Neural progenitor cell (in vitro differentiated cells): ENCODE measurements around the gene FOLR2. TPM values are rescaled to one million over a fixed set of nuclear protein-coding genes. Genes with fewer than 3 reads are reported as not detected.

Experiments
- DNase-seq: peaks from one replicate; pipeline ENCODE4 v3.0.0-alpha.2; 2016; ENCODE audit warnings: low spot score
- H2AFZ ChIP-seq: fragments of 200-600 bp; sonication (generic); replicated peaks from 2 replicates; pipeline ENCODE4 v1.6.1; 2016; ENCODE audit warnings: antibody characterized with exemption
- H3F3A ChIP-seq: fragments of 200-600 bp; sonication (generic); 2 replicates; pipeline ENCODE4 v1.6.1; 2016; ENCODE audit warnings: antibody characterized with exemption, low read depth
- H3K27ac ChIP-seq: fragments of 200-600 bp; sonication (generic); 2 replicates; pipeline ENCODE4 v1.5.1; 2016; ENCODE audit warnings: mild to moderate bottlenecking
- H3K27me3 ChIP-seq: fragments of 200-600 bp; sonication (generic); 2 replicates; pipeline ENCODE4 v1.6.1; 2016; ENCODE audit warnings: mild to moderate bottlenecking, moderate library complexity
- H3K36me3 ChIP-seq: fragments of 200-600 bp; sonication (generic); 2 replicates; pipeline ENCODE4 v1.5.1; 2016
- H3K4me1 ChIP-seq: fragments of 200-600 bp; sonication (generic); 2 replicates; pipeline ENCODE4 v1.6.1; 2016; ENCODE audit warnings: mixed run types
- H3K4me2 ChIP-seq: fragments of 200-600 bp; sonication (generic); 2 replicates; pipeline ENCODE4 v1.6.1; 2016
- H3K4me3 ChIP-seq: fragments of 200-600 bp; sonication (generic); 2 replicates; pipeline ENCODE4 v1.5.1; 2016
- H3K79me2 ChIP-seq: fragments of 200-600 bp; sonication (generic); 2 replicates; pipeline ENCODE4 v1.6.1; 2016; ENCODE audit warnings: low read depth
- H3K9ac ChIP-seq: fragments of 200-600 bp; sonication (generic); 2 replicates; pipeline ENCODE4 v1.6.1; 2016
- H3K9me3 ChIP-seq: fragments of 200-600 bp; sonication (generic); 2 replicates; pipeline ENCODE4 v1.5.1; 2016; ENCODE audit warnings: low read depth
- H4K20me1 ChIP-seq: fragments of 200-600 bp; sonication (generic); 2 replicates; pipeline ENCODE4 v1.6.1; 2016; ENCODE audit warnings: low read depth
- H3K27ac Mint-ChIP-seq: 3 replicates; pipeline ENCODE4 v1.8.0; 2021; ENCODE audit warnings: mixed read lengths
- H3K27me3 Mint-ChIP-seq: 2 replicates; pipeline ENCODE4 v1.8.0; 2022; ENCODE audit warnings: low read depth, mild to moderate bottlenecking, inconsistent platforms, moderate library complexity, mixed read lengths; ENCODE audit not compliant: insufficient read depth
- H3K36me3 Mint-ChIP-seq: 3 replicates; pipeline ENCODE4 v1.8.0; 2021; ENCODE audit warnings: mixed read lengths
- H3K4me1 Mint-ChIP-seq: 3 replicates; pipeline ENCODE4 v1.8.0; 2021; ENCODE audit warnings: mixed read lengths
- H3K4me3 Mint-ChIP-seq: 3 replicates; pipeline ENCODE4 v1.8.0; 2021; ENCODE audit warnings: mild to moderate bottlenecking, moderate library complexity, mixed read lengths
- H3K9me3 Mint-ChIP-seq: 3 replicates; pipeline ENCODE4 v1.8.0; 2020; ENCODE audit warnings: mixed read lengths
- EZH2 ChIP-seq: fragments of 200-600 bp; sonication (generic); IDR thresholded peaks from 2 replicates; pipeline ENCODE4 v1.6.1; 2017; ENCODE audit warnings: antibody characterized with exemption, mild to moderate bottlenecking, moderate library complexity
- EZH2phosphoT487 ChIP-seq: fragments of 200-600 bp; sonication (generic); IDR thresholded peaks from 2 replicates; pipeline ENCODE4 v1.6.1; 2017; ENCODE audit warnings: antibody characterized with exemption
- total RNA-seq: library from RNA; depleted of rRNA; stranded (reverse); fragments of >200 nt; gene quantifications from 2 replicates; pipeline ENCODE4 v1.2.3, GENCODE V29; 2015; ENCODE audit warnings: low replicate concordance
- TF ChIP-seq, protein P1 (sequence below): fragments of 200-600 bp; sonication (generic); IDR thresholded peaks from 2 replicates; pipeline ENCODE4 v1.5.1; 2017; ENCODE audit warnings: antibody characterized with exemption, mild to moderate bottlenecking

Gene FOLR2
- total RNA-seq, 1 donor from 2014 or later = not detected

DNA sequence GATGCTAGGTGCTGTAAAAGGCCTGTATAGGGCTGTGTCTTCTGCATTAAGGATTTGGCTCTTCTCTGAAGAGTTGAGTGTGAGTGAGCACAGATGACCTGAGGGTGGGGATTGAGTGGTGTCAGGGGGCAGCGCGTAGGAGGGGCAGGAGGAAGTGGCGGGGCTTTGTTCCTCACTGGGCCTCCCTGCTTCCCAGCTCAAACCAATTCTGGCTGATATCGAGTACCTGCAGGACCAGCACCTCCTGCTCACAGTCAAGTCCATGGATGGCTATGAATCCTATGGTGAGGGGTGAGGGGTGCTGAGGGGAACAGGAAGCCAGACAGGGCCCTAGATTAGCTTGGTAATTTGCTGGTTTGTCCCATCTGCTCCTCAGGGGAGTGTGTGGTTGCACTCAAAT lies 18.3 kb downstream of the FOLR2 start:
- no peak overlapping the region for H2AFZ ChIP-seq
- peaks cover 25% of the 10 kb centered on the region for H4K20me1 ChIP-seq
- Mint-ChIP-seq H3K4me3 (no peak overlapping the region), H3K27me3 (peaks cover 10% of the 10 kb centered on the region), H3K36me3 (peaks cover 34% of the 10 kb centered on the region), H3K27ac (no peak overlapping the region), H3K4me1 (peaks cover 12% of the 10 kb centered on the region), H3K9me3 (no peaks in the 10 kb centered on the region)
- no peak overlapping the region for H3K9ac ChIP-seq
- H3K4me3 ChIP-seq = no peak overlapping the region
- no peak overlapping the region for H3K4me2 ChIP-seq
- H3K9me3 ChIP-seq = no peaks in the 10 kb centered on the region
- H3F3A ChIP-seq = peaks cover 29% of the 10 kb centered on the region
- peaks cover 15% of the 10 kb centered on the region for H3K27me3 ChIP-seq
- H3K4me1 ChIP-seq = peaks cover 19% of the 10 kb centered on the region
- TF ChIP-seq, protein P1, sequence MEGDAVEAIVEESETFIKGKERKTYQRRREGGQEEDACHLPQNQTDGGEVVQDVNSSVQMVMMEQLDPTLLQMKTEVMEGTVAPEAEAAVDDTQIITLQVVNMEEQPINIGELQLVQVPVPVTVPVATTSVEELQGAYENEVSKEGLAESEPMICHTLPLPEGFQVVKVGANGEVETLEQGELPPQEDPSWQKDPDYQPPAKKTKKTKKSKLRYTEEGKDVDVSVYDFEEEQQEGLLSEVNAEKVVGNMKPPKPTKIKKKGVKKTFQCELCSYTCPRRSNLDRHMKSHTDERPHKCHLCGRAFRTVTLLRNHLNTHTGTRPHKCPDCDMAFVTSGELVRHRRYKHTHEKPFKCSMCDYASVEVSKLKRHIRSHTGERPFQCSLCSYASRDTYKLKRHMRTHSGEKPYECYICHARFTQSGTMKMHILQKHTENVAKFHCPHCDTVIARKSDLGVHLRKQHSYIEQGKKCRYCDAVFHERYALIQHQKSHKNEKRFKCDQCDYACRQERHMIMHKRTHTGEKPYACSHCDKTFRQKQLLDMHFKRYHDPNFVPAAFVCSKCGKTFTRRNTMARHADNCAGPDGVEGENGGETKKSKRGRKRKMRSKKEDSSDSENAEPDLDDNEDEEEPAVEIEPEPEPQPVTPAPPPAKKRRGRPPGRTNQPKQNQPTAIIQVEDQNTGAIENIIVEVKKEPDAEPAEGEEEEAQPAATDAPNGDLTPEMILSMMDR = no peak
- no peaks in the 10 kb centered on the region for H3K79me2 ChIP-seq
- no peak overlapping the region for H3K27ac ChIP-seq
- no peaks in the 10 kb centered on the region for H3K36me3 ChIP-seq
- DNase-seq = no peak

DNA sequence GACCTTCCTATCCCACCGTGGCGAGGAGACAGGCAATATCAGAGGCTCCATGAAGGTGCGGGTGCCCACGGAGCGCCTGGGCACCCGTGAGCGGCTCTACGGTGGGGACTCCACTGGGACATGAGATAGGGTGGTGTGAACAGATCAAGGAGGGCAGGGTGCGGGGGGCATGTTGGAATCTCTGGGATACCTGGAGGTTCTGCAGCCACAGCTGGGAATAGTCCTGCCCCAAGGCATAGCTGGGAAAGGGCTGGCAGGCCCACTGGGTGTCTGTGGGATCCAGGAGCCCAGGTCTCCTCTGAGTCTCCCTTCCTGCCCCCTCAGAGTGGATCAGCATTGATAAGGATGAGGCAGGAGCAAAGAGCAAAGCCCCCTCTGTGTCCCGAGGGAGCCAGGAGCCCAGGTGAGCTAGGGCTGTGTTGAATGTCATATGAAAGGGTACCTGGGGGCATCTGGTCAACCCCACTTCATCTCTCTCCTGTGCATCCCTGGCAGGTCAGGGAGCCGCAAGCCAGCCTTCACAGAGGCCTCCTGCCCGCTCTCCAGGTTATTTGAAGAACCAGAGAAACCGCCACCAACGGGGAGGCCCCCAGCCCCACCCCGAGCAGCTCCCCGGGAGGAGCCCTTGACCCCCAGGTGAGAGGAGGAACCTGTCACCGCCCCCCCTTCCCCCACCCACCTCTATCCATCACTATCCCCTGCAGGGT lies 18.9 kb downstream of the FOLR2 start:
- Histone ChIP-seq H3K4me3 (no peak overlapping the region), H3K4me1 (peaks cover 25% of the 10 kb centered on the region), H3K27me3 (peaks cover 21% of the 10 kb centered on the region), H2AFZ (no peak overlapping the region), H4K20me1 (peaks cover 25% of the 10 kb centered on the region), H3K9ac (no peak overlapping the region), H3K9me3 (no peaks in the 10 kb centered on the region), H3F3A (peaks cover 29% of the 10 kb centered on the region), H3K79me2 (no peaks in the 10 kb centered on the region), H3K4me2 (no peak overlapping the region), H3K27ac (no peak overlapping the region), H3K36me3 (no peaks in the 10 kb centered on the region)
- Mint-ChIP-seq H3K36me3 (peaks cover 33% of the 10 kb centered on the region), H3K9me3 (no peaks in the 10 kb centered on the region), H3K4me1 (peaks cover 15% of the 10 kb centered on the region), H3K27ac (no peak overlapping the region), H3K27me3 (peaks cover 13% of the 10 kb centered on the region), H3K4me3 (no peak overlapping the region)
- no peak for TF ChIP-seq EZH2phosphoT487
- TF ChIP-seq, protein P1 = no peak
- TF ChIP-seq EZH2 = no peak
- DNase-seq = no peak

DNA sequence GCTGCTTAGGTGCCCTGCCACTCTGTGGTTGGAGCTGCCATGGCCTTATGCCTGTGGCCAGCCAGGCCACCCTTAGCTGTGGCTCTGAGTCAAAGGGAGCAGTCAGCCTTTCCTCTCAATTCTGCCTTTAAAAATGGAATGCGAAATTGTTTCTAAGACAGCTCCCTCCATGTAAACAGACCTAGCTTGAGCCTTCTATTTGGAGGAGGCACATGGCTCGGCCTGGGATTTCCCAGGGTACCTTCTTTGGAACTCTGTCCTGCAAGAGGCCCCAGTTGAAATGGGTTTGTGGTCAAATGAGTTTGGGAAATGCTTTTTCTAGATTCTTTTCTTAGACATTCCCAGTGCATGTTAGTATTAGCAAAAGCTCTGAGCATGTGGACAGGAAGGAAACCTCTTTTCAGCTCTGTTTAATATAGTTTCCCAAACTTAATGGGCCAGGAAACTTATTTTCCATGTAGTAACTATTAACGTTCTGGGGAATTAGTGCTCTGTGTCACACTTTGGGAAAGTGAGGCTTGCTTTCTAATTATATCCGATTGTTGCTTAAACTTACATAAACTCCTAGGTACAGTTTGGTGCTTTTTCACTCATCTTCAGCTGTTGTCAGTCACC lies 19.6 kb downstream of the FOLR2 start:
- Mint-ChIP-seq H3K27ac (no peak overlapping the region), H3K27me3 (peaks cover 20% of the 10 kb centered on the region), H3K4me3 (no peak overlapping the region), H3K9me3 (no peaks in the 10 kb centered on the region), H3K36me3 (peaks cover 31% of the 10 kb centered on the region), H3K4me1 (peaks cover 20% of the 10 kb centered on the region)
- no peak overlapping the region for H3K4me2 ChIP-seq
- TF ChIP-seq, protein P1 = no peak
- TF ChIP-seq EZH2phosphoT487 = no peak
- no peak for TF ChIP-seq EZH2
- H3K27me3 ChIP-seq = peaks cover 28% of the 10 kb centered on the region
- no peak overlapping the region for H3K4me3 ChIP-seq
- peaks cover 29% of the 10 kb centered on the region for H3F3A ChIP-seq
- H3K9ac ChIP-seq = no peak overlapping the region
- H3K9me3 ChIP-seq = no peaks in the 10 kb centered on the region
- no peak overlapping the region for H3K27ac ChIP-seq
- peaks cover 27% of the 10 kb centered on the region for H3K4me1 ChIP-seq
- H4K20me1 ChIP-seq = peaks cover 25% of the 10 kb centered on the region
- DNase-seq = no peak
- no peaks in the 10 kb centered on the region for H3K36me3 ChIP-seq
- H2AFZ ChIP-seq = no peak overlapping the region
- no peaks in the 10 kb centered on the region for H3K79me2 ChIP-seq
